ENCODE measurements around the gene ATG2B.

The ATG2B gene

GRCh38 chr14:96287856-96288255, 75.3 kb downstream of the ATG2B start:
- Histone ChIP-seq H2AFZ (ENCODE audit: low read length, unreplicated experiment) (no peak overlapping the region), H3K27ac (ENCODE audit: low read depth, low read length) (no peak overlapping the region), H3K79me2 (ENCODE audit: control insufficient read depth, insufficient read depth, low read length, unreplicated experiment) (no peaks in the 10 kb centered on the region), H3K4me3 (ENCODE audit: low read depth, low read length) (no peak overlapping the region), H3K36me3 (ENCODE audit: insufficient read depth, low read length) (peaks cover 14% of the 10 kb centered on the region), H3K27me3 (ENCODE audit: insufficient read depth, low read length) (no peaks in the 10 kb centered on the region), H3K4me1 (ENCODE audit: control insufficient read depth, insufficient read depth, low read length, unreplicated experiment) (no peaks in the 10 kb centered on the region)

DNA sequence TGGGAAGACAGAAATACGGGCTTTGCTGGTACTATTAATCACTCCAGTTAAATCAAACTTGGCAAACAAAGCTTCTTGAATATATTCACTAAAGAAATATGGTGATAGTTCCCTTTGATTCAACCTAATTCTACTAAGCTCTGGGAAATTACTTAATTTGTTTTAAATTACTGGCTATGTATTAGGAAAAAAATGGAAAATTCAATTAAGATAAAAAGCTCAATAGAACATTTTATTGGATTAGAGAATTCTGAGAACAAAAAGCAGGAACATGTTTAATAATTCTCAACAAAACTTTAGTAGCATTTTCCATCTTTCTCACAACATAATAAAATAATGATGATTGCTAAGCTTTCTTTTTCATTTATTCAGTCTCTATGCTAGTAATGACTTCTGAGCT, 76.9 kb downstream of the ATG2B start:
- peaks cover 14% of the 10 kb centered on the region for H3K36me3 ChIP-seq (ENCODE audit: insufficient read depth, low read length)
- no peak overlapping the region for H3K27ac ChIP-seq (ENCODE audit: low read depth, low read length)
- H2AFZ ChIP-seq (ENCODE audit: low read length, unreplicated experiment): no peak overlapping the region
- no peaks in the 10 kb centered on the region for H3K4me1 ChIP-seq (ENCODE audit: control insufficient read depth, insufficient read depth, low read length, unreplicated experiment)
- H3K27me3 ChIP-seq (ENCODE audit: insufficient read depth, low read length): no peaks in the 10 kb centered on the region
- no peaks in the 10 kb centered on the region for H3K79me2 ChIP-seq (ENCODE audit: control insufficient read depth, insufficient read depth, low read length, unreplicated experiment)
- H3K4me3 ChIP-seq (ENCODE audit: low read depth, low read length): no peak overlapping the region

DNA sequence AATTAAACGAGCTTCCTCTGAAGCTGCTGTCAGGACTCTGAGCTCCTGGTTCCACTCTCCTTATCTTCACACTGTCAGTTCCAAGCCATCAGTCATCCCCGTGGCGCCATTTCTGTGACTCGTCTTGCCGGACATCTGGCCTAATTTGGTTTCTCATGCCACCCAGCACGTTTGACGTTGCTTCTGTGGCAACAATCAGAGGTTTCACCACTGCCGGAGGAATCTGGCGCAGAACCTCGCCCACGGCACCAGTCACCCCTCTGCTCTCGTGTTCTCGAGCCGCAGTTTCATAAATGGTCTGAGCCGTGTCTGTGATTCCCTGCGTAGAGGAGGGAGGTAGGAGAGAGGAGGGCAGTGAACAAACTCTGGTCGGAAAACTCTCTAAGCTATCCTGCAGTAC, 77.5 kb downstream of the ATG2B start:
- Histone ChIP-seq H3K79me2 (ENCODE audit: control insufficient read depth, insufficient read depth, low read length, unreplicated experiment) (no peaks in the 10 kb centered on the region), H3K4me1 (ENCODE audit: control insufficient read depth, insufficient read depth, low read length, unreplicated experiment) (no peaks in the 10 kb centered on the region), H2AFZ (ENCODE audit: low read length, unreplicated experiment) (no peak overlapping the region), H3K27ac (ENCODE audit: low read depth, low read length) (no peak overlapping the region), H3K27me3 (ENCODE audit: insufficient read depth, low read length) (no peaks in the 10 kb centered on the region), H3K4me3 (ENCODE audit: low read depth, low read length) (no peak overlapping the region), H3K36me3 (ENCODE audit: insufficient read depth, low read length) (peaks cover 12% of the 10 kb centered on the region)

- Histone ChIP-seq H3K27me3 (ENCODE audit: insufficient read depth, low read length) (no peaks in the 10 kb centered on the region), H3K4me3 (ENCODE audit: low read depth, low read length) (no peak overlapping the region), H2AFZ (ENCODE audit: low read length, unreplicated experiment) (no peak overlapping the region), H3K79me2 (ENCODE audit: control insufficient read depth, insufficient read depth, low read length, unreplicated experiment) (no peaks in the 10 kb centered on the region), H3K27ac (ENCODE audit: low read depth, low read length) (no peak overlapping the region), H3K36me3 (ENCODE audit: insufficient read depth, low read length) (peaks cover under 1% of the 10 kb centered on the region; the same call in 1 of the 2 replicates), H3K4me1 (ENCODE audit: control insufficient read depth, insufficient read depth, low read length, unreplicated experiment) (no peaks in the 10 kb centered on the region)
Observed at GRCh38 chr14:96284430-96284829, 78.7 kb downstream of the ATG2B start.

DNA sequence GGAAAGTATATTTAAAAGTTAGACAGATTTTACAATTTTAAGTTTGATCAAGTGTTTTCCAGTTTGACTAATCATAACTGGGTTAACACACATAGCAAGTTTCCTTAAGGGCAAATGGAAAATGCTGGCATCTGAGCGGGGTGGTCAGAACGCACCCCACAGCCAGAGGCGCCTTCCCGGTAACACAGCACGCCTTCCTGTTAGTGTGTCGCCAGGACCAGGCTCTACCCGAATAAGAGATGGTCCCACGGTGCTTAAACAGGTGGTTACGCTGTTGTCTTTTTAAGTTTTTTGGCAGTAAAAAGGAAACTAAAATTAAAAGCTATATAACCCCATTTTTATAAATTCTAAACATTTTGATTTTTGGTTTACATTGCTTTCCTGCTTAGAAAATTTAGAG, 79.1 kb downstream of the ATG2B start:
- Histone ChIP-seq H3K36me3 (ENCODE audit: insufficient read depth, low read length) (no peaks in the 10 kb centered on the region), H3K4me1 (ENCODE audit: control insufficient read depth, insufficient read depth, low read length, unreplicated experiment) (no peaks in the 10 kb centered on the region), H3K27me3 (ENCODE audit: insufficient read depth, low read length) (no peaks in the 10 kb centered on the region), H3K4me3 (ENCODE audit: low read depth, low read length) (no peak overlapping the region), H2AFZ (ENCODE audit: low read length, unreplicated experiment) (no peak overlapping the region), H3K79me2 (ENCODE audit: control insufficient read depth, insufficient read depth, low read length, unreplicated experiment) (no peaks in the 10 kb centered on the region), H3K27ac (ENCODE audit: low read depth, low read length) (no peak overlapping the region)

- Histone ChIP-seq H2AFZ (ENCODE audit: low read length, unreplicated experiment) (no peak overlapping the region), H3K27ac (ENCODE audit: low read depth, low read length) (no peak overlapping the region), H3K4me3 (ENCODE audit: low read depth, low read length) (no peak overlapping the region), H3K36me3 (ENCODE audit: insufficient read depth, low read length) (no peaks in the 10 kb centered on the region; the same call in 1 of the 2 replicates), H3K27me3 (ENCODE audit: insufficient read depth, low read length) (no peaks in the 10 kb centered on the region), H3K4me1 (ENCODE audit: control insufficient read depth, insufficient read depth, low read length, unreplicated experiment) (no peaks in the 10 kb centered on the region), H3K79me2 (ENCODE audit: control insufficient read depth, insufficient read depth, low read length, unreplicated experiment) (no peaks in the 10 kb centered on the region)
Observed at GRCh38 chr14:96281486-96281885, 81.7 kb downstream of the ATG2B start.

DNA sequence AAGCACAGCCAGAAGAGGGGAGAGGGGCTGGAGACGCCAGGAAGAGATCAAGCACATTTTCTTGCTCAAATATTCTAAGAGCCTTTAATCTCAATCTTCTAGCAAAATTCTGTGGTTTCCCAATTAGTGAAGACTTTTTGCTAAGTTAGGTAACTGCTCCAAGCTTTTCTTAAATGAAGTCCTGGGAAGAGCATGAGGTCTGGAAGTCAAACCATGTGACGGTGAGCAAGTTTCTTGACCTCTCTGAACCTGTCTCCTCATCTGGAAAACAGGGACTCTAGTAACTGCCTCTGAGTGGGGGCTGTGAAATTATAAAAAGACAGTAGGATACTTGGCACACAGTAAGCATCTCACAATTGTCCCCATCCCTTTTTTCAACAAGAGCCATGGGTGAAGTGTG, 83.0 kb downstream of the ATG2B start:
- H3K36me3 ChIP-seq (ENCODE audit: insufficient read depth, low read length): no peaks in the 10 kb centered on the region; the same call in 1 of the 2 replicates
- no peaks in the 10 kb centered on the region for H3K79me2 ChIP-seq (ENCODE audit: control insufficient read depth, insufficient read depth, low read length, unreplicated experiment)
- H2AFZ ChIP-seq (ENCODE audit: low read length, unreplicated experiment): no peak overlapping the region
- H3K4me3 ChIP-seq (ENCODE audit: low read depth, low read length): no peak overlapping the region
- no peaks in the 10 kb centered on the region for H3K27me3 ChIP-seq (ENCODE audit: insufficient read depth, low read length)
- peaks cover 3% of the 10 kb centered on the region for H3K4me1 ChIP-seq (ENCODE audit: control insufficient read depth, insufficient read depth, low read length, unreplicated experiment)
- no peak overlapping the region for H3K27ac ChIP-seq (ENCODE audit: low read depth, low read length)

DNA sequence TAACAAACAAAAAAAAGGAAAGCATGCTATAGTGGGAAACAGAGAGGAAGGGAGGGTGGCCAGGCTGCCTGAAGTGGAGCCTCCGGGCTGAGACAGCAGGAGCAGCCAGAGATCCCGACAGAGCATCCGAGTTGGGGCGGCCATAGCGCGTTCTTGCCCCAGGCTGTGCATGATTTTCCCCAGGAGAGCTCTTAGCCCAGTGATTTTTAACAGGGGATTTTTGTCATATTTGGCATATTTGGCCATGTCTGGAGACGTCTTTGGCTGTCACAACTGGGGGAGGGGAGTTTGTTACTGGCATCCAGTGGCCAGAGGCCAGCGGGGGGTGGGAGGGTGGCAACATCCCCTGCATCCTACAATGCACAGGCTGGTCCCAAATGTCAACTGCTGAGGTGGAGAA, 83.6 kb downstream of the ATG2B start:
- Histone ChIP-seq H3K27me3 (ENCODE audit: insufficient read depth, low read length) (no peaks in the 10 kb centered on the region), H3K4me3 (ENCODE audit: low read depth, low read length) (no peak overlapping the region), H2AFZ (ENCODE audit: low read length, unreplicated experiment) (no peak overlapping the region), H3K4me1 (ENCODE audit: control insufficient read depth, insufficient read depth, low read length, unreplicated experiment) (peaks cover 8% of the 10 kb centered on the region), H3K79me2 (ENCODE audit: control insufficient read depth, insufficient read depth, low read length, unreplicated experiment) (no peaks in the 10 kb centered on the region), H3K36me3 (ENCODE audit: insufficient read depth, low read length) (no peaks in the 10 kb centered on the region; the same call in 1 of the 2 replicates), H3K27ac (ENCODE audit: low read depth, low read length) (no peak overlapping the region)

- Histone ChIP-seq H3K4me1 (ENCODE audit: control insufficient read depth, insufficient read depth, low read length, unreplicated experiment) (peaks cover 8% of the 10 kb centered on the region), H2AFZ (ENCODE audit: low read length, unreplicated experiment) (no peak overlapping the region), H3K27me3 (ENCODE audit: insufficient read depth, low read length) (no peaks in the 10 kb centered on the region), H3K36me3 (ENCODE audit: insufficient read depth, low read length) (no peaks in the 10 kb centered on the region; the same call in 1 of the 2 replicates), H3K4me3 (ENCODE audit: low read depth, low read length) (no peak overlapping the region), H3K27ac (ENCODE audit: low read depth, low read length) (no peak overlapping the region), H3K79me2 (ENCODE audit: control insufficient read depth, insufficient read depth, low read length, unreplicated experiment) (no peaks in the 10 kb centered on the region)
Observed at GRCh38 chr14:96277890-96278289, 85.3 kb downstream of the ATG2B start.

GRCh38 chr14:96275177-96276112, 87.7 kb downstream of the ATG2B start:
- no peaks in the 10 kb centered on the region for H3K27me3 ChIP-seq (ENCODE audit: insufficient read depth, low read length)
- peak overlapping the region; percentile 59 for H2AFZ ChIP-seq (ENCODE audit: low read length, unreplicated experiment)
- no peaks in the 10 kb centered on the region for H3K79me2 ChIP-seq (ENCODE audit: control insufficient read depth, insufficient read depth, low read length, unreplicated experiment)
- peaks cover 8% of the 10 kb centered on the region for H3K4me1 ChIP-seq (ENCODE audit: control insufficient read depth, insufficient read depth, low read length, unreplicated experiment)
- H3K4me3 ChIP-seq (ENCODE audit: low read depth, low read length): no peak overlapping the region
- H3K27ac ChIP-seq (ENCODE audit: low read depth, low read length): no peak overlapping the region
- H3K36me3 ChIP-seq (ENCODE audit: insufficient read depth, low read length): no peaks in the 10 kb centered on the region; the same call in 1 of the 2 replicates

- Histone ChIP-seq H3K27me3 (ENCODE audit: insufficient read depth, low read length) (no peaks in the 10 kb centered on the region), H3K36me3 (ENCODE audit: insufficient read depth, low read length) (no peaks in the 10 kb centered on the region; the same call in 1 of the 2 replicates), H3K79me2 (ENCODE audit: control insufficient read depth, insufficient read depth, low read length, unreplicated experiment) (no peaks in the 10 kb centered on the region), H3K4me1 (ENCODE audit: control insufficient read depth, insufficient read depth, low read length, unreplicated experiment) (peaks cover 12% of the 10 kb centered on the region), H2AFZ (ENCODE audit: low read length, unreplicated experiment) (no peak overlapping the region), H3K27ac (ENCODE audit: low read depth, low read length) (no peak overlapping the region), H3K4me3 (ENCODE audit: low read depth, low read length) (no peak overlapping the region)
Observed at GRCh38 chr14:96274543-96274942, 88.6 kb downstream of the ATG2B start.
